NB4 (cell line): ENCODE measurements around the gene FAM81A.

Experiments used
- POLR2A ChIP-seq: IDR thresholded peaks from 2 replicates; pipeline ENCODE4 v1.6.1; 2011; ENCODE audit warnings: mild to moderate bottlenecking; ENCODE audit not compliant: insufficient read length; ENCODE audit errors: extremely low read depth
- TF ChIP-seq, protein P1 (sequence below): IDR thresholded peaks from one replicate; pipeline ENCODE4 v1.5.1; 2012; ENCODE audit warnings: low read depth, low read length
- TF ChIP-seq, protein P2 (sequence below): IDR thresholded peaks from 2 replicates; pipeline ENCODE4 v1.6.1; 2011; ENCODE audit warnings: low read depth, low read length

DNA sequence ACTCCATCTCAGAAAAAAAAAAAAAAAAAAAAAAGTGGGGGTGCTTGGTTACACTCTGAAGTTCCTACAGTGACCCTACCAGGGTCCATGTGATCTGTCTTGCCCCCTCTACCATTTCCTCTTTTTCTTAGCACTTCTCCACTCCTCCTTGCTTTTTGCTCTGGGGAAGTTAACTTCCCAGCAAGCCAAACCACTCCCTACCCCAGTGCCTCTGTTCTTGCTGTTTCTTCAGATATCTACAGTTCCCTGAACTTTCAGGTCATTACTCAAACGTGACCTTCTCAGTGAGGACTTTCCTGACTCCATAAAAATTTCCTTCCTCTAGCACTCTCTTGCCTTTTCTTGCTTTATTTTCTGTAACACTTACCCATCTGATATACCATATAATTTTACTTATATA, 112.5 kb downstream of the FAM81A start:
- TF ChIP-seq, protein P1, sequence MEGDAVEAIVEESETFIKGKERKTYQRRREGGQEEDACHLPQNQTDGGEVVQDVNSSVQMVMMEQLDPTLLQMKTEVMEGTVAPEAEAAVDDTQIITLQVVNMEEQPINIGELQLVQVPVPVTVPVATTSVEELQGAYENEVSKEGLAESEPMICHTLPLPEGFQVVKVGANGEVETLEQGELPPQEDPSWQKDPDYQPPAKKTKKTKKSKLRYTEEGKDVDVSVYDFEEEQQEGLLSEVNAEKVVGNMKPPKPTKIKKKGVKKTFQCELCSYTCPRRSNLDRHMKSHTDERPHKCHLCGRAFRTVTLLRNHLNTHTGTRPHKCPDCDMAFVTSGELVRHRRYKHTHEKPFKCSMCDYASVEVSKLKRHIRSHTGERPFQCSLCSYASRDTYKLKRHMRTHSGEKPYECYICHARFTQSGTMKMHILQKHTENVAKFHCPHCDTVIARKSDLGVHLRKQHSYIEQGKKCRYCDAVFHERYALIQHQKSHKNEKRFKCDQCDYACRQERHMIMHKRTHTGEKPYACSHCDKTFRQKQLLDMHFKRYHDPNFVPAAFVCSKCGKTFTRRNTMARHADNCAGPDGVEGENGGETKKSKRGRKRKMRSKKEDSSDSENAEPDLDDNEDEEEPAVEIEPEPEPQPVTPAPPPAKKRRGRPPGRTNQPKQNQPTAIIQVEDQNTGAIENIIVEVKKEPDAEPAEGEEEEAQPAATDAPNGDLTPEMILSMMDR: no peak
- TF ChIP-seq POLR2A: no peak
- TF ChIP-seq, protein P2, sequence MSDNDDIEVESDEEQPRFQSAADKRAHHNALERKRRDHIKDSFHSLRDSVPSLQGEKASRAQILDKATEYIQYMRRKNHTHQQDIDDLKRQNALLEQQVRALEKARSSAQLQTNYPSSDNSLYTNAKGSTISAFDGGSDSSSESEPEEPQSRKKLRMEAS: no peak
